Chondrocyte (in vitro differentiated cells): ENCODE results near the gene NOCT. TPM values are rescaled to one million over a fixed set of nuclear protein-coding genes. Genes with fewer than 3 reads are reported as not detected.
"Not testable (repeated sequence)": the region's sequence is repeated elsewhere in the genome, so short reads cannot be mapped to it uniquely, and the experiment has no call there.

Experiments
- DNase-seq: peaks from one replicate; pipeline ENCODE4 v3.0.0; 2021; ENCODE audit warnings: mixed read lengths, low spot score
- H3K27ac Mint-ChIP-seq: one replicate; pipeline ENCODE4 v1.8.0; 2021; ENCODE audit warnings: mild to moderate bottlenecking, moderate library complexity, mixed read lengths; ENCODE audit not compliant: unreplicated experiment
- H3K27me3 Mint-ChIP-seq: 2 replicates; pipeline ENCODE4 v1.8.0; 2021; ENCODE audit warnings: low read depth, mixed read lengths
- H3K36me3 Mint-ChIP-seq: 2 replicates; pipeline ENCODE4 v1.8.0; 2021; ENCODE audit warnings: low read depth, mixed read lengths
- H3K4me1 Mint-ChIP-seq: 2 replicates; pipeline ENCODE4 v1.8.0; 2021; ENCODE audit warnings: low read depth, mild to moderate bottlenecking, mixed read lengths
- H3K4me3 Mint-ChIP-seq: one replicate; pipeline ENCODE4 v1.8.0; 2021; ENCODE audit warnings: mild to moderate bottlenecking, moderate library complexity, mixed read lengths; ENCODE audit not compliant: unreplicated experiment
- H3K9me3 Mint-ChIP-seq: 2 replicates; pipeline ENCODE4 v1.8.0; 2021; ENCODE audit warnings: low read depth, mixed read lengths
- total RNA-seq: library from RNA; stranded (reverse); gene quantifications from 3 replicates; pipeline ENCODE4 v1.2.1, GENCODE V29; 2021
- TF ChIP-seq, protein P1 (sequence below): fragments of 200-600 bp; sonication (generic); IDR thresholded peaks from 2 replicates; pipeline ENCODE4 v1.5.0; 2021; ENCODE audit warnings: antibody characterized with exemption, mild to moderate bottlenecking, moderate library complexity

Gene NOCT
- total RNA-seq, 1 donor from 2014 or later = 31.6 TPM

DNA sequence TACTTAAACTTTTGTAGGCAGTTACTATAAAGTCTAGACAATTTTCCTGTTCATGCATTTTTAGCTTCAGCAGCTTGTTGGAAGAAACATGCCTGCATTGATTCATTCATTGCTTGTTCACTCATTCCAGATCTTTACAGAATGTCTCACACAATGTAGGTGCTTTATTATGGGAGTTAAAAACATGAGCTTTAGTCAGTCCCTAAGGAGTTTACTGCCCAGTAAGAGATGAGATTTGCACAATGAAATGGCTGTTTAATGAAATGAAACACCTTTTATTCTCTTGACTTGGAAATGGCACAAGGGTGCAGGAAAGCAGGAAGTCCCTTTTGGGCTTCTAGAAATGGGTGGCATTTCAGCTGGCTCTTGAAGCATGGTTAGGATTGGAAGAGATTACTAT, 2.9 kb downstream of the NOCT start:
- DNase-seq = no peak
- H3K4me1 Mint-ChIP-seq = peaks cover 70% of the 10 kb centered on the region
- H3K36me3 Mint-ChIP-seq = peaks cover 6% of the 10 kb centered on the region
- TF ChIP-seq, protein P1, sequence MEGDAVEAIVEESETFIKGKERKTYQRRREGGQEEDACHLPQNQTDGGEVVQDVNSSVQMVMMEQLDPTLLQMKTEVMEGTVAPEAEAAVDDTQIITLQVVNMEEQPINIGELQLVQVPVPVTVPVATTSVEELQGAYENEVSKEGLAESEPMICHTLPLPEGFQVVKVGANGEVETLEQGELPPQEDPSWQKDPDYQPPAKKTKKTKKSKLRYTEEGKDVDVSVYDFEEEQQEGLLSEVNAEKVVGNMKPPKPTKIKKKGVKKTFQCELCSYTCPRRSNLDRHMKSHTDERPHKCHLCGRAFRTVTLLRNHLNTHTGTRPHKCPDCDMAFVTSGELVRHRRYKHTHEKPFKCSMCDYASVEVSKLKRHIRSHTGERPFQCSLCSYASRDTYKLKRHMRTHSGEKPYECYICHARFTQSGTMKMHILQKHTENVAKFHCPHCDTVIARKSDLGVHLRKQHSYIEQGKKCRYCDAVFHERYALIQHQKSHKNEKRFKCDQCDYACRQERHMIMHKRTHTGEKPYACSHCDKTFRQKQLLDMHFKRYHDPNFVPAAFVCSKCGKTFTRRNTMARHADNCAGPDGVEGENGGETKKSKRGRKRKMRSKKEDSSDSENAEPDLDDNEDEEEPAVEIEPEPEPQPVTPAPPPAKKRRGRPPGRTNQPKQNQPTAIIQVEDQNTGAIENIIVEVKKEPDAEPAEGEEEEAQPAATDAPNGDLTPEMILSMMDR = no peak
- H3K27ac Mint-ChIP-seq = peak overlapping the region; percentile 60
- peak overlapping the region; percentile 89 for H3K4me3 Mint-ChIP-seq
- no peaks in the 10 kb centered on the region for H3K27me3 Mint-ChIP-seq
- no peaks in the 10 kb centered on the region for H3K9me3 Mint-ChIP-seq

DNA sequence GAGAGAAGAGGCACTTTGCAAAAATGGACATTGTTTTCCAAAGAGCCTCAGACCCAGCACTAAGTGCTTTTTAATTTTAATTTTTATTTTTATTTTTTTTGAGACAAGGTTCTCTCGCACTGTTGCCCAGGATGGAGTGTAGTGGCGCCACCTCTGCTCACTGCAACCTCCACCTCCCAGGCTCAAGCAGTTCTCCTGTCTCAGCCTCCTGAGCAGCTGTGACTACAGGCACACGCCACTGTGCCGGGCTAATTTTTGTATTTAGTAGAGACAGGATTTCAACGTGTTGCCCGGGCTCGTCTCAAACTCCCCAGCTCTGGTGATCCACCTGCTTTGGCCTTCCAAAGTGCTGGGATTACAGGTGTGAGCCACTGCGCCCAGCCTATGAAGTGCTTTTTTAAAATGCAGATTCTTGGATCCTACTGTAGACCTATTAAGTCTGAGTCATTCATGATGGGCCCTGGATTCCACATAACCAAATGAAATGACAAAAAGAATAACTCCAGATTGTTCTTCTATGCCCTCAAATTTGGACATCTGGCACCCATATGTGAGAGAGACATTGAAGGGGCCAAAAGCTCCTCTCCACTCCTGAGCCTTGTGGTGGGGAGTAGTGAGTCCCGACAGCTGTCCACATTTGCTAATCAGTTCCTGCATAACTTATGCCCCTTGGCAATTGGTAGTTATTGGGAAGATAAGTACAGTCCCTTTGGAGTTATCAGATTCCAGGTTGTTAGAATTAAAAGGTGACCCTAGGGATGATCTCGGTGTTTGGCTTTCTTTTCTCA, 3.6 kb downstream of the NOCT start:
- Mint-ChIP-seq H3K4me1 (peaks cover 68% of the 10 kb centered on the region), H3K4me3 (peak overlapping the region; percentile 89), H3K36me3 (peaks cover 6% of the 10 kb centered on the region), H3K27ac (peak overlapping the region; percentile 68), H3K9me3 (no peaks in the 10 kb centered on the region), H3K27me3 (no peaks in the 10 kb centered on the region)
- TF ChIP-seq, protein P1 = no peak
- DNase-seq = no peak

DNA sequence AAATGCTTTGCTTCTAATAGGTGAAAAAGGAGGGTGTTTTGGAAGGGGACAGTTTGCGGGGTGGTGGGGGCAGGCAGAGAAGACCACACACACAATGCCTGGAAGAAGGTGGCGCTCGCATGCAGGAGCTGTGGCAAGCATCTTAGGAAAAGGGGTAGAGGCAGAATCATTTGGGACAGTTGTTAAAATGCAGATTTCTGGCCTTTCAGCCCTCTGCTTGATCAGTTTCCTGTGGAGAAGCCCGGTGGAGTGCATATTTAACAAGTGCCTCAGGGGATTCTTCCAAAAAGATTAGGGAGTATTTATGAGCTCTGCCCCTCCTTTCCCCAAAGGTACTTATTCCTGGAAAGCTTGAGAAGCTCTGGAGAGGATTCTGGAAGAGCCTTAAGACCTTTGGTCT, 4.8 kb downstream of the NOCT start:
- H3K27ac Mint-ChIP-seq = peak overlapping the region; percentile 20

DNA sequence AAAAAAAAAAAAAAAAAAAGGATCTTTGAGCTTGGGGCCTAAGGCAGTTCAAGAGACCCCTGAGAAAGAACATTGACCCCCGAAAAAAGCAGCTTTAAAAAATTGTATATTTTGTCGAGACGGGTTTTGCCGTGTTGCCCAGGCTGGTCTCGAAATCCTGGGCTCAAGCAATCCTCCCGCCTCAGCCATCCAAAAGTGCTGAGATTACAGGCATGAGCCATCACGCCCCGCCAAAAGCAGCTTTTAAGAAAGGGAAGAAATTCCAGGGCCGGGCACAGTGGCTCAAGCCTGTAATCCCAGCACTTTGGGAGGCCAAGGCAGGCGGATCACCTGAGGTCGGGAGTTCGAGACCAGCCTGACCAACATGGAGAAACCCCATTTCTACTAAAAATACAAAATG, 5.5 kb downstream of the NOCT start:
- H3K4me3 Mint-ChIP-seq, H3K36me3 Mint-ChIP-seq, H3K9me3 Mint-ChIP-seq, DNase-seq, H3K27me3 Mint-ChIP-seq: not testable (repeated sequence)
- H3K4me1 Mint-ChIP-seq = peaks cover 70% of the 10 kb centered on the region
- H3K27ac Mint-ChIP-seq = peak overlapping the region; percentile 12

More for the DNA sequence above, 4.8 kb downstream of the NOCT start:
- Mint-ChIP-seq H3K9me3 (no peaks in the 10 kb centered on the region), H3K4me3 (no peak overlapping the region), H3K27me3 (no peaks in the 10 kb centered on the region), H3K4me1 (peaks cover 69% of the 10 kb centered on the region), H3K36me3 (peaks cover 6% of the 10 kb centered on the region)
- no peak for DNase-seq
- TF ChIP-seq, protein P1 = no peak

DNA sequence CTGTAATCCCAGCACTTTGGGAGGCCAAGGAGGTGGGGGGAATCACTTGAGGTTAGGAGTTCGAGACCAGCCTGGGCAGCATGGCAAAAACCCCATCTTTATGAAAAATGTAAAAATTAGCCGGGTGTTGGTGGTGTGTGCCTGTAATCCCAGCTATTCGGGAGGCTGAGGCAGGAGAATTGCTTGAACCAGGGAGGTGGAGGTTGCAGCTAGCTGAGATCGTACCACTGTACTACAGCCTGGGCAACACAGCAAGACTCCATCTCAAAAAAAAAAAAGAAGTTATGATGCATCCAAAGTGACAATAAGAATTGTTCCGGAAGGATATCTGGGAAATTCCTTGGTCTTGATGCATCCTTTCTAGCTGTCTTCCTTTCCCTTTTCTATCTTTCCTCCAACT, 7.3 kb downstream of the NOCT start:
- H3K27me3 Mint-ChIP-seq = no peaks in the 10 kb centered on the region
- no peak overlapping the region for H3K4me3 Mint-ChIP-seq
- peaks cover 71% of the 10 kb centered on the region for H3K4me1 Mint-ChIP-seq

More for the DNA sequence above, 7.3 kb downstream of the NOCT start:
- no peak for DNase-seq
- peaks cover 4% of the 10 kb centered on the region for H3K36me3 Mint-ChIP-seq
- peak overlapping the region; percentile 36 for H3K27ac Mint-ChIP-seq
- no peaks in the 10 kb centered on the region for H3K9me3 Mint-ChIP-seq
- TF ChIP-seq, protein P1 = no peak
